GM21447 (cell line): Measurements from ENCODE around the gene CAVIN2.

Experiments
- ATAC-seq: cut with Tn5 transposase; IDR thresholded peaks from one replicate; pipeline ENCODE4 v1.9.1; 2021; ENCODE audit not compliant: unreplicated experiment

The CAVIN2 gene, protein sequence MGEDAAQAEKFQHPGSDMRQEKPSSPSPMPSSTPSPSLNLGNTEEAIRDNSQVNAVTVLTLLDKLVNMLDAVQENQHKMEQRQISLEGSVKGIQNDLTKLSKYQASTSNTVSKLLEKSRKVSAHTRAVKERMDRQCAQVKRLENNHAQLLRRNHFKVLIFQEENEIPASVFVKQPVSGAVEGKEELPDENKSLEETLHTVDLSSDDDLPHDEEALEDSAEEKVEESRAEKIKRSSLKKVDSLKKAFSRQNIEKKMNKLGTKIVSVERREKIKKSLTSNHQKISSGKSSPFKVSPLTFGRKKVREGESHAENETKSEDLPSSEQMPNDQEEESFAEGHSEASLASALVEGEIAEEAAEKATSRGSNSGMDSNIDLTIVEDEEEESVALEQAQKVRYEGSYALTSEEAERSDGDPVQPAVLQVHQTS

GRCh38 chr2:191846515-191847476 lies at the start of gene CAVIN2:
TSS of gene CAVIN2 (minus strand) at chr2:191847088. CDS start at chr2:191846925, 163 bp downstream.
- no peak for ATAC-seq

DNA sequence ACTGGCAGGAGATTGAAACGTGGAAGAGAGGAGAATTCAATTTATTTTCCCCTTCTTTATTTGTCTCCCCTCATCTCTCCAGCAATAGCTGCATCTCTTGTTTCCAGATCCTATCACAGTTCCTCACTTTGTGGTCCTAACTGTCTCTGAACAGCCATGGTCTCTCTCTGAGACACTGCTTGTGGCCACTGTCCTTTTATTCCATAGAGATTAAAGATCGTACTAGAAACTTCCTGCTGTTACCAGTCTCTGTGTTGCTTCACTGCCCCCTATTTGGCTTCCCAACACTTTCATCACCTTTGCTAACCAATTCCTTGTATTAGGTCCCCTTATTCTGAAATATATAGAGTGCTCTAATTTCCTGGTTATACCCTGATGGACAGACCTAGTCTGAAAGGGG lies 48.9 kb upstream of the CAVIN2 start:
- no peak for ATAC-seq

GRCh38 chr2:191895195-191895594 lies 48.3 kb upstream of the CAVIN2 start:
- no peak for ATAC-seq

- ATAC-seq: no peak
These were observed 47.8 kb upstream of the CAVIN2 start for GRCh38 chr2:191894681-191895147.

DNA sequence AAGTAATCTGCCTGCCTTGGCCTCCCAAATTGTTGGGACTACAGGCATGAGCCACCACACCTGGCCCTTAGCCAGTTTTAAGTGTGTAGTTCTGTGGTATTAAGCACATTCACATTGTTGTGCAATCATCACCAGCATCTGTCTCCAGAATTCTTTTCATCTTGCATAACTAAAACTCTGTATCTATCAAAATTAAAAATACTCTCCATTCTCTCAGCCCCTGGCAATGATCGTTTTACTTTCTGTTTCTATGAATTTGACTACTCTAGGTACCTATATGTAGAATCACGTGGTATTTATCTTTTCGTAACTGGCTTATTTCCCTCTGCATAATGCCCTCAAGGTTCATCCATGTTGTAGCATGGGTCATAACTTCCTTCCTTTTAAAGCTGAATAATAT lies 45.5 kb upstream of the CAVIN2 start:
- ATAC-seq: no peak

GRCh38 chr2:191891656-191892055 lies 44.8 kb upstream of the CAVIN2 start:
- no peak for ATAC-seq

DNA sequence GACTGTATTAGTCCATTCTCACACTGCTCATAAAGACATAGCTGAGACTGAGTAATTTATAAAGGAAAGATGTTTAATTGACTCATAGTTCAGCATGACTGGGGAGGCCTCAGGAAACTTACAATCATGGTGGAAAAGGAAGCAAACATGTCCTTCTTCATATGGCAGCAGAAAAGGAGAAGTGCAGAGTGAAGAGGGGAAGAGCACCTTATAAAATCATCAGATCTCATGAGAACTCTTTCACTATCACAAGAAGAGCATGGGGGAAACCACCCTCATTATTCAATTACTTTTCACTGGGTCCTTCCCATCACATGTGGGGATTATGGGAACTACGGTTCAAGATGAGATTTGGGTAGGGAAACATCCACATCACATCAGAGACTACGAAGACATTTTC lies 43.0 kb upstream of the CAVIN2 start:
- ATAC-seq: no peak

- no peak for ATAC-seq
These were observed 41.7 kb upstream of the CAVIN2 start for GRCh38 chr2:191888400-191889166.

GRCh38 chr2:191885650-191886049 lies 38.8 kb upstream of the CAVIN2 start:
- no peak for ATAC-seq

- no peak for ATAC-seq
These were observed 38.2 kb upstream of the CAVIN2 start for GRCh38 chr2:191885098-191885497.

GRCh38 chr2:191881982-191882816 lies 35.3 kb upstream of the CAVIN2 start:
- ATAC-seq: no peak

DNA sequence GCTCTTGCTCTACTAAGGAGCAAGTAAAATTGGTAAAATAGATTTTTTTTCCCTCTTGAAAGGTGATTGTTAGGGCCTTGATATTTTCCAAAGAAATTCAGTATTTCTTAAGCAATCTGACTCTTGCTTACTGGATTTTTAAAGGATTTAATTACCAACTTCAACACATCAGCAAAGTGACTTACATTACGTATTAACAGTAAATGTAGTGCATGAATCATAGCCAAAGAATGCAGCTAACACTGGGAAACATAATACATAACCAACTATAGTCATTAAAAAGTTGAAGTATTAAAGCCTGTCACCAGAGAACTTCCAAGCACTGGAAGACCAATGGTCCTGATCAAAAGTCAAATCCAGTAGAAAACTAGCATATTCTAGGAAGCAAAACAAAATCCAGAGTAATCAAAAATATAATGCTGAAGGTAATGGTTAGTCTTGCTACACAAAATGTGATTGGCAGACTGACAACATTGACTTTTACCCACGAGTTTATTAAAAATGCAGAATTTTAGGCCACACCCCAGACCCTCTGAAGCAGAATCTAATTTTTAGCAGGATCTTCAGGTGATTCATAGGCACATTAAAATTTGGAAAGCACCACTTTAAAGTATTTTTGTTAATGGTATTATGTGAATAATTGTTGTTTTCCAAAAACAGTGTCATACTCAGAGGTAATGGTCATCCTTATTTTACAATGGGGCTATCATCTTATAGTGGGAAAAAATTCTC lies 31.8 kb upstream of the CAVIN2 start:
- ATAC-seq: no peak

- ATAC-seq: no peak
These were observed 31.0 kb upstream of the CAVIN2 start for GRCh38 chr2:191877875-191878274.

- no peak for ATAC-seq
These were observed 29.0 kb upstream of the CAVIN2 start for GRCh38 chr2:191875859-191876258.

- ATAC-seq: no peak
These were observed 23.9 kb upstream of the CAVIN2 start for GRCh38 chr2:191870744-191871143.

- no peak for ATAC-seq
These were observed 22.9 kb upstream of the CAVIN2 start for GRCh38 chr2:191869781-191870180.

GRCh38 chr2:191869178-191869577 lies 22.3 kb upstream of the CAVIN2 start:
- no peak for ATAC-seq

GRCh38 chr2:191867507-191867847 lies 20.6 kb upstream of the CAVIN2 start:
- ATAC-seq: no peak

GRCh38 chr2:191866675-191867506 lies 20.0 kb upstream of the CAVIN2 start:
- no peak for ATAC-seq
